WERI-Rb-1 (cell line): Measurements from ENCODE around the gene LMNA.
"Not testable (repeated sequence)": the region's sequence is repeated elsewhere in the genome, so short reads cannot be mapped to it uniquely, and the experiment has no call there.

Experiments used
- DNase-seq: peaks from one replicate; pipeline ENCODE4 v3.0.0-alpha.2; 2020
- H3K27ac ChIP-seq: fragments of 250-450 bp; sonication (Bioruptor Pico); 2 replicates; pipeline ENCODE4 v1.5.1; 2020; ENCODE audit warnings: mild to moderate bottlenecking, moderate library complexity
- H3K27me3 ChIP-seq: fragments of 250-450 bp; sonication (Bioruptor Pico); 2 replicates; pipeline ENCODE4 v1.5.1; 2021; ENCODE audit warnings: mild to moderate bottlenecking, low read depth, moderate library complexity; ENCODE audit not compliant: insufficient read depth, severe bottlenecking
- H3K36me3 ChIP-seq: fragments of 250-450 bp; sonication (Bioruptor Pico); 2 replicates; pipeline ENCODE4 v1.5.1; 2020; ENCODE audit warnings: mild to moderate bottlenecking, moderate library complexity
- H3K4me3 ChIP-seq: 2 replicates; pipeline ENCODE4 v1.5.1; 2011; ENCODE audit warnings: low read depth, mild to moderate bottlenecking, control low read depth, low read length
- H3K9me3 ChIP-seq: fragments of 250-450 bp; sonication (Bioruptor Pico); 2 replicates; pipeline ENCODE4 v1.5.1; 2021; ENCODE audit warnings: mild to moderate bottlenecking, moderate library complexity; ENCODE audit not compliant: severe bottlenecking
- CTCF ChIP-seq: IDR thresholded peaks from 2 replicates; pipeline ENCODE4 v1.5.1; 2011; ENCODE audit warnings: low read depth, mild to moderate bottlenecking, control low read depth, inconsistent platforms, low read length

Gene LMNA

GRCh38 chr1:156172696-156173470, 58.4 kb downstream of the LMNA start:
- Histone ChIP-seq H3K36me3 (no peaks in the 10 kb centered on the region; the same call in 1 of the 2 replicates), H3K9me3 (no peaks in the 10 kb centered on the region), H3K27me3 (no peaks in the 10 kb centered on the region), H3K4me3 (no peak overlapping the region), H3K27ac (no peak overlapping the region)
- DNase-seq, result no peak
- TF ChIP-seq CTCF, result peak; percentile 20; the same call in 1 of the 2 replicates

GRCh38 chr1:156176610-156177210, 62.2 kb downstream of the LMNA start:
- no peak for DNase-seq
- no peak overlapping the region for H3K4me3 ChIP-seq
- no peaks in the 10 kb centered on the region for H3K27me3 ChIP-seq
- H3K9me3 ChIP-seq, result no peaks in the 10 kb centered on the region
- TF ChIP-seq CTCF, result no peak
- no peak overlapping the region for H3K27ac ChIP-seq
- no peaks in the 10 kb centered on the region; the same call in 1 of the 2 replicates for H3K36me3 ChIP-seq

GRCh38 chr1:156177919-156178654, 63.6 kb downstream of the LMNA start:
- H3K36me3 ChIP-seq, result no peaks in the 10 kb centered on the region; the same call in 1 of the 2 replicates
- DNase-seq, result no peak
- peak overlapping the region; percentile 8; the same call in 1 of the 2 replicates for H3K27ac ChIP-seq
- no peak overlapping the region for H3K4me3 ChIP-seq
- TF ChIP-seq CTCF, result no peak
- no peaks in the 10 kb centered on the region for H3K9me3 ChIP-seq
- no peaks in the 10 kb centered on the region for H3K27me3 ChIP-seq

- no peak for DNase-seq
- Histone ChIP-seq H3K27me3 (no peaks in the 10 kb centered on the region), H3K27ac (peak overlapping the region; percentile 84), H3K36me3 (no peaks in the 10 kb centered on the region; the same call in 1 of the 2 replicates), H3K9me3 (no peaks in the 10 kb centered on the region), H3K4me3 (no peak overlapping the region)
- TF ChIP-seq CTCF, result no peak
Observed at GRCh38 chr1:156180471-156180870, 66.0 kb downstream of the LMNA start.

GRCh38 chr1:156181391-156181924, 66.9 kb downstream of the LMNA start:
- H3K36me3 ChIP-seq, H3K9me3 ChIP-seq, H3K4me3 ChIP-seq, H3K27me3 ChIP-seq: not testable (repeated sequence)
- DNase-seq, result peak; percentile 95
- peak overlapping the region; percentile 84 for H3K27ac ChIP-seq

GRCh38 chr1:156182010-156182779, 67.7 kb downstream of the LMNA start:
- not testable (repeated sequence) for H3K36me3 ChIP-seq, DNase-seq, H3K27me3 ChIP-seq
- 0 out of 2 replicates have a peak overlapping the region, but pooled peaks have one; percentile 5 for H3K4me3 ChIP-seq
- H3K27ac ChIP-seq, result peak overlapping the region; percentile 84
- peaks cover 12% of the 10 kb centered on the region for H3K9me3 ChIP-seq

GRCh38 chr1:156186347-156187177, 72.1 kb downstream of the LMNA start:
- not testable (repeated sequence) for H3K4me3 ChIP-seq, H3K36me3 ChIP-seq, H3K27me3 ChIP-seq, H3K27ac ChIP-seq, DNase-seq
- peaks cover 31% of the 10 kb centered on the region for H3K9me3 ChIP-seq
